AML-193 (cell line): ENCODE measurements around the gene ALPI.
A peak's percentile ranks its signal among the peaks of the same experiment; 100 is the strongest.
"Not testable (repeated sequence)": the region's sequence is repeated elsewhere in the genome, so short reads cannot be mapped to it uniquely, and the experiment has no call there.

Source experiments
- DNase-seq, 2 experiments: peaks; one replicate each; lab custom pipeline; 2025; lab: John Stamatoyannopoulos, UW

Gene ALPI

DNA sequence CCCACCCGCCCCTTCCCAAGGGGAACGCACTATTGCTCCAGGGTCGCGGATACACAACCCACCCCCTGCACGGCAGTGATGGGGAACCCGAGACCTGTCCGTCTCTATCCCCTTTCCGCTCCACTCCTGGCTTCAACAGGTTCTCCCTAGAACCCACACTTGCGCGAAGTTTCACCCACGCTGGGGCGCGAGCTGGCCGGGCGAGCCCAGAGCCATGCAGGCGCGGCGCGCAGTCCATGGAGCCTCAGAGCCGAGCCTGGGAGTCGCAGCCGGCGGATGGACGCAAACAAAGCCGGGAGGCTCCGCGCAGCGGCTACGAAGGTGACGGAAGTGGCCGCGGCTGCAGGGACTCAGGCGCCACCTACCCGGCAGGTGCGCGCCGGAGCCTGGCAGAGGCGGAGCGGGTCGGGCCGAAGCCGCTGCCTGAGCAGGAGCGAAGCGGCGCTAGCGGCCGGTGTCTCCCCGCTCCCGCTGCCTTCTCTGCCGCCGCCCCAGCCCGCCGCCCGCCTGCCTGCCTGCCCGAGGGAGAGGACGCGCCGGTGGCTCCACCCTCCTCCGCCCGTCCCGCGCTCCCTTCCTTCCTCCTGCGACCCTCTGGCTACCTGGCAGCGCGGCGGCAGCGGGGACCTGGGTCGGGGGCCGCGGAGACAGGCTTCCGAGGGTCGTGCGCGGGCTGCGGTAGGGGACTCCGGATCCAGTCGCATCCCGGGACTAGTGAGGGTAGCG, 35.3 kb upstream of the ALPI start:
- DNase-seq: no peak

DNA sequence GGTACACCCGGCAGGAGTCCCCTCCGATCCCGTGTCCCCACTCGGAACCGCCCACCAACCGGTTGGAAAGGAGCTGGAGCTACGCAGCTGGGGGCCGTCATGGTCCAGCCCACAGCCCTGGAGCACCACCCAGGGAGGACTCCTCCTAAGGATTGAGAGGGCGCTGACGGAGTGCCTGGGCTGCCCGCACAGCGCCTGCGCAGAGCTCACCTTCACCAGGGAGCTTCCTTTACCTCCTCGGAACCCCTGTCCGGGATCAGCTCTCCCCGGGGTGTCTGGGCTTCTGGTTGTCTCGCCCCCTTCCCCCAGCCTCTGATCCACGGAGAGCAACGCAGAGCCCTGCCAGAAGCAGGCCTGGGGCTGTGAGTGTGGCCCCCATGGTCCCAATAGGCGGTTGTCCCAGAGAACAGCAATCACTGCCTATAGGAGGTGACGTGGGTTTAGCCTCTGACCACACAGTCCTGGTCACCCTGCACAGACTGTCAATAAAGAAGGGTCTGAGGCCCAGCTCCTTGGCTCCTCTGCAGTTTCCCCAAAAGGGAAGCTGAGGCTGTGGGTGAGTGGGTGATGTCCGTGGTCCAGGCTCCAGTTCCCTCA, 34.7 kb upstream of the ALPI start:
- no peak for DNase-seq

GRCh38 chr2:232422051-232422450, 33.9 kb upstream of the ALPI start:
- DNase-seq: no peak

GRCh38 chr2:232422996-232423395, 33.0 kb upstream of the ALPI start:
- not testable (repeated sequence) for DNase-seq

DNA sequence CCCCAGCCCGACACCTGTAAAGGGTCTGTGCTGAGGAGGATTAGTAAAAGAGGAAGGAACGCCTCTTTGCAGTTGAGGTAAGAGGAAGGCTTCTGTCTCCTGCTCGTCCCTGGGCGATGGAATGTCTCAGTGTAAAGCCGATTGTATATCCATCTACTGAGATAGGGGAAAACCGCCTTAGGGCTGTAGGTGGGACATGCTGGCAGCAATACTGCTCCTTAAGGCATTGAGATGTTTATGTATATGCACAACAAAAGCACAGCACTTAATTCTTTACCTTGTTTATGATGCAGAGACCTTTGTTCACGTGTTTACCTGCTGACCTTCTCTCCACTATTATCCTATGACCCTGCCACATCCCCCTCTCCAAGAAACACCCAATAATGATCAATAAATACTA, 32.5 kb upstream of the ALPI start:
- not testable (repeated sequence) for DNase-seq

GRCh38 chr2:232431705-232432590, 24.0 kb upstream of the ALPI start:
- no peak for DNase-seq

GRCh38 chr2:232432598-232433184, 23.3 kb upstream of the ALPI start:
- DNase-seq: no peak

DNA sequence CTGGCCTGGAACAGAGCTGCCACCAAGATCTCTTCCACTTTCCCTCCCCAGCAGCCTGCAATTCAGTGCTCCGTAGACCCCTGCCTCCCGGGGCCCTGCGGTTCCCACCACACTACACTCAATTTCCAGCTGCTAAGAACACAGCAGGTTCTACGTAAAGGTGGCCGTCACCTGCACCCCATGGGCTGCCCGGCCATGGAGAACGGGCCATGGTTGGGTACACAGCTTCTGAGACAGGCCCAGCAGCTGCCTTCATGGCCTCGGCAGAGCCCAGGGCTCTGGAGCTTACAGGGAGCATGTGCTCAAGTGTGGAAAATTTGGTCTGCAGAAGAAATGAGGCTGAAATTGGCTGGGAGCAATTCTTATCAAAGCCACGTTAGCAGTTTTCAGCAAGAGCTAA, 22.3 kb upstream of the ALPI start:
- DNase-seq: not testable (repeated sequence)

DNA sequence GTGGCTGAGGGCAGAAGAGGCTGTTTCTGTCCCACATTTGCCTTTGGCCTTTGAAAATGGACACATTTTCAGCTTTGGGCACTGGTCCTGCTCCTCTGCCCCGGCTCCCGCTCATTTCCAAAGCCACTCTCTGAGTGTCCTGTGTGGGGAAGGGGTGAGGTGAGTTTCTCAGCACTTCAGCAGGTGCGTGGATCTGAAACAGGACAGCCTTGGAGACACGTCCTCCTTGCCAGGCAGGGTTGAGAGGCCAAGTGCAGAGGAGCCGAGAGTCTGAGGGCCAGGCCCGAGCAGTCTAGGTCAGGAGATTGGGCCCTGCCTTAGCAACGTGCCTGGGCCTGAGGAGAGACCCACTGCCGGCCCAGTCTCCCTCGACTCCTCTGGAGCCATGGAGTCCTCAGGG, 21.9 kb upstream of the ALPI start:
- DNase-seq: no peak

- DNase-seq: no peak
Measured at GRCh38 chr2:232434563-232435374, 21.2 kb upstream of the ALPI start.

GRCh38 chr2:232435375-232435648, 20.6 kb upstream of the ALPI start:
- DNase-seq: no peak

- DNase-seq: no peak
Measured at GRCh38 chr2:232435805-232436204, 20.1 kb upstream of the ALPI start.

DNA sequence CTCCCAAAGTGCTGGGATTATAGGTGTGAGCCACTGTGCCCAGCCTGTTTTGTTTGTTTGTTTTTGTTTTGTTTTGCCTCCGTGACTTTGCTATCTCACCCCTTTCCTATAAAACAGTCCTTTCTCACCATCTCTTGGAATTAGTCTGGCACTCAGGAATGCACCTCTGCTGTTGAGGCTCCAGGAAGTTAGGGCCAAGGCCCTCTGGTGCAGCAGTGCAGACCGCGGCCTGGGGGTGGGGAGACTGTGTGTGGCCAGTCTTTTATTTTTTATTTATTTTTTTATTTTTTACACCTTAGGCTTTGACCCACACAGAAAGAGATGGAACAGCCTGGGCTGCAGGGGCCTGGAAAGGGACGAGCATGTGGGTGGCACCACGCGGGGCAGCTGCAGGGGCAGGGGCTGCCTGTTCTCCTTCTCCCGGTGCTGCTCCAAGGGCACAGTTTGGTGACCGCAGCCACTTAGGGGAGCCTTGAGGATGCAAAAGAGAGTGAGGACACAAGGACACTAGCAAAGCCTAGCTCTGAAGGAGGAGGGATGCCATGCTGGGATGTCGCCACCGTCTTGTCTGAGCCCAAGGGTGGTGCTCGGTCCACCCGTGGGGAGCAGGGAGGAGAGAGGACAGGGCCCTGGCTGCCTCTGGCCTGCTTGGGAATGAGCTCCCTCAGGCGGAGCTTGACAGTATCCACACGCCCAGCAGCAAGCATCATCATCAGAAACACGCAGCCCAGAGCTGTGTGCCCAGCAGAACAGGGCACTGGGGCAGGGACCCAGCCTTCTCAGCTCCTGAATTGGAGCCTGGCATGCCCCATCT, 19.4 kb upstream of the ALPI start:
- no peak for DNase-seq

GRCh38 chr2:232437195-232437571, 18.8 kb upstream of the ALPI start:
- DNase-seq: no peak

GRCh38 chr2:232438091-232438490, 17.9 kb upstream of the ALPI start:
- no peak for DNase-seq

- DNase-seq: no peak
Measured at GRCh38 chr2:232438951-232439757, 16.8 kb upstream of the ALPI start.

DNA sequence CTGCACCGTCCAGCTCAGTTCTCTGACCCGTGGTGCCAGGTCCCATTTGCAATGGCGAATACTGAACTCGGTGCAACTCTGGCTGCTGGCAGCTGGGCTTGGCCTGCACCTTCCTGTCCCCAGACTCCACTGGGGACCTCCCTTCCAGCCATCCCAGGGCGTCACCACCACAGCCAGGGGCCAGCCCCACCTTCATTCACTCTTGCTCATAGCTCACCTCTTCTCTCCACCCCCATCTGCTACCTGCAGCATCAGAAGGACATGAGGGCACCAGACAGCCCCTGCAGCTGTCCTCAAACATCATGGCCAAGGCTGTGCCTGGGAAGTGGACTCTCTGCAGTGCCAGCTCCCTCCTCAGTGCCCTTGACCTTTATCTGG, 16.2 kb upstream of the ALPI start:
- no peak for DNase-seq

- peak; percentile 52 to 57 for DNase-seq
Measured at GRCh38 chr2:232440220-232441018, 15.5 kb upstream of the ALPI start.

DNA sequence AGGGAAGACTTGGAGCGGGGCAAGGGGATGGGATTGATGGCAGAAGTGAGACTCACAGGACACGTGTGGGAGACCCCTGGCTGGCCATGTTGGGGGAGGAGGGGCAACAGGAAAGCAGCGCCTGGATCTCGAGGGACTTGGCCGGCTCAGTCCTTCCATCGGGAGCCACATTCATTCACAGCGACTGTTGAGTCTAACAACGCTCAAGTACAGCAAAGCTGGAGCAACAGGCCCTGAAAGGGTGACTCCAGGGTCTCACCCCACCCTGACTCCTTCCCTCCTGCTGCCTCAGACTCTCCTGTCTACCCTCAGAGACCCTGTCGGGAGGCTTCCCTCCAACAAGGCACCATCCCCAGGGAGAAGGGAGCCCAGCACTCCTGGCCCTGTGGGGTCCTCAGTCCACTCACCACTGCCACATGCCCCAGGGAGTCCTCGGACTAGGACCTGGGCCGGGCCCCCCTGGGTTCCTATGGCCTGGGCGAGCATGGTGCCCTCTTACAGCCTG, 14.8 kb upstream of the ALPI start:
- DNase-seq: no peak
